IPS-15b (cell line): ENCODE measurements around the gene PHACTR3.

Experiments
- H3K27me3 ChIP-seq: one replicate; pipeline ENCODE4 v1.6.1; 2013; ENCODE audit warnings: low read length; ENCODE audit not compliant: control insufficient read depth, insufficient read depth
- H3K36me3 ChIP-seq: one replicate; pipeline ENCODE4 v1.6.1; 2013; ENCODE audit warnings: low read length; ENCODE audit not compliant: control insufficient read depth, insufficient read depth
- H3K4me1 ChIP-seq: one replicate; pipeline ENCODE4 v1.6.1; 2013; ENCODE audit warnings: mild to moderate bottlenecking, low read length; ENCODE audit not compliant: control insufficient read depth, insufficient read depth
- H3K4me3 ChIP-seq: one replicate; pipeline ENCODE4 v1.5.1; 2013; ENCODE audit warnings: low read depth, low read length
- H3K9ac ChIP-seq: one replicate; pipeline ENCODE4 v1.6.1; 2013; ENCODE audit warnings: low read depth, mild to moderate bottlenecking, low read length
- H3K9me3 ChIP-seq: one replicate; pipeline ENCODE4 v1.6.1; 2013; ENCODE audit warnings: mild to moderate bottlenecking, low read length; ENCODE audit not compliant: control insufficient read depth, insufficient read depth

PHACTR3 gene

GRCh38 chr20:59776059-59776603 lies 171.8 kb downstream of the PHACTR3 start:
- Histone ChIP-seq H3K4me3 (no peak overlapping the region), H3K27me3 (no peaks in the 10 kb centered on the region), H3K9me3 (no peaks in the 10 kb centered on the region), H3K4me1 (no peaks in the 10 kb centered on the region), H3K9ac (no peak overlapping the region), H3K36me3 (no peaks in the 10 kb centered on the region)

DNA sequence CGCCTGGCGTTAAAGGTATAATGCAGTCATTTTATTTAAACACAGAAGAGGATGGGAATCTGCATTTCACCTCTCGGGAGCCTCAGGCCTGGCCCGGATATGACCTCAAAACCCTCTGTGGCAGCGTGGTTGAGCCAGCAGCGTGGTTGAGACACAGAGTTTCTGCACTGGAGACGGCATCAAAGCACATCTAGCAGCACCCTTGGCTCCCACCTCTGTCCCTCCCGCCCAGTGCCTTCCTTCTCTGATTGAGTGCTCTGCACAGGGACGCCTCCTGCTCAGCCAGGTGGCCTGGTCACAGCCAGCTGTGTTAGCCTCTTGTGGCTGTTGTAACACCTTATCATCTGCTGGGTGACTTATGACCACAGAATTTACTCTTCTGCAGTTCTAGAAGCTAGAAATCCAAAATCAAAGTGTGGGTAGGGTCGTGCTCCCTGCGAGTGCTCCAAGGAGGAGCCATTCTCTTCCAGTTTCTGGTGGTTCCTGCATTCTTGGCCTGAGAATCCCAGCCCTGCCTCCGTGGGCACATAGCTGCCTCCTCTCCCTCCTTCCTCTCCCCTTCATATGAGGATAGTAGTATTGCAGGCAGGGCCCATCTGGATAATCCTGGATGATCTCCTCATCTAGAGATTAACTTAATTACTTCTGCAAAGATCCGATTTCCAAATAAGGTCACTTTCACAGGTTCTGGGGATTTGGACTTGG lies 172.4 kb downstream of the PHACTR3 start:
- no peaks in the 10 kb centered on the region for H3K36me3 ChIP-seq
- H3K9ac ChIP-seq: no peak overlapping the region
- no peaks in the 10 kb centered on the region for H3K4me1 ChIP-seq
- H3K4me3 ChIP-seq: no peak overlapping the region
- H3K27me3 ChIP-seq: no peaks in the 10 kb centered on the region
- H3K9me3 ChIP-seq: no peaks in the 10 kb centered on the region

- Histone ChIP-seq H3K27me3 (no peaks in the 10 kb centered on the region), H3K4me1 (no peaks in the 10 kb centered on the region), H3K9me3 (no peaks in the 10 kb centered on the region)
These were observed 173.0 kb downstream of the PHACTR3 start for GRCh38 chr20:59777331-59777725.

GRCh38 chr20:59777814-59778575 lies 173.7 kb downstream of the PHACTR3 start:
- no peak overlapping the region for H3K4me3 ChIP-seq
- no peaks in the 10 kb centered on the region for H3K9me3 ChIP-seq
- H3K27me3 ChIP-seq: no peaks in the 10 kb centered on the region
- H3K36me3 ChIP-seq: no peaks in the 10 kb centered on the region
- no peaks in the 10 kb centered on the region for H3K4me1 ChIP-seq
- no peak overlapping the region for H3K9ac ChIP-seq

More at GRCh38 chr20:59777331-59777725, 173.0 kb downstream of the PHACTR3 start:
- no peak overlapping the region for H3K9ac ChIP-seq
- no peak overlapping the region for H3K4me3 ChIP-seq
- no peaks in the 10 kb centered on the region for H3K36me3 ChIP-seq

DNA sequence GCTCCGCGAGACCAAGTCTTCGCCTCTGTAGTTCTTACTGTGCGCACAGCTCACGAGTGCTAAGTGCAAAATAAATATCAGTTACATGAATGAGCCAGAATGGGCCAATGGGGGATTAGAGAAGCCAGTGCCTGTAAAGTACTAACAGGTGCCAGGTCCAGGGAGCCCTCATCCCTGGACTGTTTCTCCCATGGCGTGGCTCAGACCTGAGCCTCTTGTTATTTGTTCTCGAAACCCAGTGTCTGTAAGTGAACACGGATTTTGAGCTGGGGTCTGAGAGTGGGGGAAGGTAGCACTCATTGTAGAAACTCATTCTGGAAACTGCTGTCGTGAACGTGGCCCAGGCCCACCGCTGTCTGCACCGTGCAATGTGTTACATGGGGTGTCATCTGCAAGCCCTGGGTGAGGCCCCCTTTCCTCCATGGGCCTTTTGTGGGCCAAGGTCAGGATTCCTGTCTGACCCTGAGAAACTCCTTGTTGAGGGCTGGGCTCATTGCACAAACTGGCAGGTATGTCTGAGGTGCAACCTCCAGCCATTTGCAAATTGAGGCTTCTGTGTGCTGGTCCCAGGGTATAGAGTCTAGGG lies 174.4 kb downstream of the PHACTR3 start:
- Histone ChIP-seq H3K9me3 (no peaks in the 10 kb centered on the region), H3K9ac (no peak overlapping the region), H3K27me3 (no peaks in the 10 kb centered on the region), H3K4me1 (no peaks in the 10 kb centered on the region), H3K4me3 (no peak overlapping the region), H3K36me3 (no peaks in the 10 kb centered on the region)

- Histone ChIP-seq H3K9ac (no peak overlapping the region), H3K36me3 (no peaks in the 10 kb centered on the region), H3K27me3 (no peaks in the 10 kb centered on the region), H3K9me3 (no peaks in the 10 kb centered on the region), H3K4me1 (no peaks in the 10 kb centered on the region), H3K4me3 (no peak overlapping the region)
These were observed 175.5 kb downstream of the PHACTR3 start for GRCh38 chr20:59779656-59780380.

- Histone ChIP-seq H3K9me3 (no peaks in the 10 kb centered on the region), H3K27me3 (no peaks in the 10 kb centered on the region), H3K36me3 (no peaks in the 10 kb centered on the region)
These were observed 176.3 kb downstream of the PHACTR3 start for GRCh38 chr20:59780494-59781185.

DNA sequence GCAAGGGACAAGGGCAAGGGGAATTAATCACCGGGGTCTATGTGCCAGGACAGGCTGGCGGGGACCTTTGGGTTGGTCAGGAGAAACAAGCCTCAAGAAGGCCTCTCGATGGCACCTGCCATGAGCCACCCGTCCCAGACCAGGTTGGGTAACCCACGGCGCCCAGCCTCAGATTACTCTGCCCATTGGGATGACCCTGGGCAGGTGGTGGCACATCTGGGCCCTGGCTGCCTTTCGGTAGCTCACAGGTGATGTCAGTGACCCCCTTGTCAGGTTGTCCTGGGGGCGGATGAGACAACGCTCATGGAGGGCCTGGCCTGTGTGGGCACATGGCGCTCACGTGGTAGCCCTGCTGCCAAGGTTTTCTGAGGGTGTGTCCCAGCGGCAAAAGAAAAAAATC lies 176.9 kb downstream of the PHACTR3 start:
- no peaks in the 10 kb centered on the region for H3K36me3 ChIP-seq
- no peaks in the 10 kb centered on the region for H3K9me3 ChIP-seq
- no peaks in the 10 kb centered on the region for H3K4me1 ChIP-seq
- no peaks in the 10 kb centered on the region for H3K27me3 ChIP-seq
- H3K4me3 ChIP-seq: no peak overlapping the region
- H3K9ac ChIP-seq: no peak overlapping the region

More at GRCh38 chr20:59780494-59781185, 176.3 kb downstream of the PHACTR3 start:
- Histone ChIP-seq H3K4me1 (no peaks in the 10 kb centered on the region), H3K9ac (no peak overlapping the region), H3K4me3 (no peak overlapping the region)

DNA sequence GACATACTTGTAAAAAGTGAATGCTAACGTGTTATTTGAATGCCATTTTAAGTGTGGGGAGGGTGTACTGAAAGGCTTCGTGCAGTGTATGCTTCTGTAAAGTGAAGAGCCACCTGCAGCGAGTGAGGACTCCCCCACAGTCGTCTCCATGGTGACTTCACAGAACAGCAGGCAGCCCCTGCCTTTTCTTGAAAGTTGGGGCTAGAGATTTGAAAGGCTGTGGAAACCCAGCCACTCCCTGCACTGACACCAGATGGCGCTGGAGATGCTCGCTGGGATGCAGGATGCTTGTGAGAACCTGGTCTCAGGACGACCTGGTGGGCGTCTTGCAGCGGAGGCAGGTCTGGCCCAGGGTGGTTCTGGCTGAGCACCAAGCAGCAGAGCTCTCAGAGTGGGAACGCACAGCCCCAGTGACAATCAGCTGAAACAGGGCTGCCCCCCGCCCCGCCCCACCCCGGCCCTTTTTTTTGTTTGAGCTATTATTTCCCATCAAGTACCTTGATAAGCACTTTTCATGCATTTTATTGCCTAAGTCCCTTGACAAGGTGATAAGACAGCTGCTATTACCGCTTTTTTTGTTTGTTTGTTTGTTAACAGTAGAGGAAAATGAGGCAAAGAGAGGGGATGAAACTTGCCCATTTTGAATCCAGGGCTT lies 178.8 kb downstream of the PHACTR3 start:
- Histone ChIP-seq H3K4me1 (no peaks in the 10 kb centered on the region), H3K4me3 (no peak overlapping the region), H3K9me3 (no peaks in the 10 kb centered on the region), H3K27me3 (no peaks in the 10 kb centered on the region), H3K36me3 (no peaks in the 10 kb centered on the region), H3K9ac (no peak overlapping the region)

DNA sequence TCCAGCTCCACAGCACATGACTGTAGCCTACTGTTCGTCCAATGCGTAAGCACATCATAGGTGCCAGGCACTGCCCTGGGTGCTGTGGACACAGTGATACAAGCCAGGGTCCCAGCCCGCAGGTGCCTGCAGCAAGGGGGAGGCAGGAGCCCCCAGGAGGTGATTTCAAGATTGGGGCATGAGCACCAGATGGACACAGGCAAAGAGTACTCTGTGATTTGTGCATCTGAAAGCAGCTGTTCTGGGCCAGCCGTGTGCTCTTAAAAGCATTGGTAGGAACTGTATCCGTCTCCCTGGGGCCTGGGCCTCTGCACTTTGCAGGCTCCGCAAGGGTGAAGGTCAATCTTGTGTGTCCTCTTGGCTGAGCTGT lies 179.3 kb downstream of the PHACTR3 start:
- Histone ChIP-seq H3K4me1 (no peaks in the 10 kb centered on the region), H3K36me3 (no peaks in the 10 kb centered on the region), H3K4me3 (no peak overlapping the region), H3K27me3 (no peaks in the 10 kb centered on the region), H3K9ac (no peak overlapping the region), H3K9me3 (no peaks in the 10 kb centered on the region)
